Hepatocyte (in vitro differentiated cells): ENCODE data around the gene NRP1.

Source experiments
- CTCF ChIP-seq: fragments of 200-600 bp; sonication (generic); IDR thresholded peaks from 2 replicates; pipeline ENCODE4 v1.5.1; 2016; ENCODE audit warnings: antibody characterized with exemption, mild to moderate bottlenecking; ENCODE audit not compliant: poor library complexity
- EZH2 ChIP-seq: fragments of 200-600 bp; sonication (generic); IDR thresholded peaks from 2 replicates; pipeline ENCODE4 v1.6.1; 2016; ENCODE audit warnings: antibody characterized with exemption, mild to moderate bottlenecking, borderline replicate concordance
- EZH2phosphoT487 ChIP-seq: fragments of 200-600 bp; sonication (generic); IDR thresholded peaks from one replicate; pipeline ENCODE4 v1.6.1; 2018; ENCODE audit warnings: antibody characterized with exemption, mild to moderate bottlenecking, low read depth, moderate library complexity; ENCODE audit not compliant: unreplicated experiment, severe bottlenecking

GRCh38 chr10:33216661-33217427, 117.6 kb downstream of the NRP1 start:
- TF ChIP-seq EZH2phosphoT487 (no peak), CTCF (no peak), EZH2 (no peak)
